Sigmoid colon (tissue), 4 donors: ENCODE data around the gene H3-3A.

Experiments
- CTCF ChIP-seq, 4 experiments: fragments of 450-650 bp in 3 of 4; fragments of 200-600 bp in 1 of 4; IDR thresholded peaks; one replicate each; pipeline ENCODE4 v1.5.1; 2016 to 2019; ENCODE audit warnings: antibody characterized with exemption in 4 of 4, mild to moderate bottlenecking in 3 of 4, moderate library complexity in 2 of 4
- EP300 ChIP-seq, 4 donors: sonication (generic); formaldehyde crosslinking; IDR thresholded peaks; one replicate each; pipeline ENCODE4 v1.6.1; 2017; ENCODE audit warnings: antibody characterized with exemption in 4 of 4
- POLR2A ChIP-seq, 2 donors: fragments of 450-650 bp; IDR thresholded peaks; one replicate each; pipeline ENCODE4 v1.6.1; 2016; ENCODE audit warnings: antibody characterized with exemption in 2 of 2, mild to moderate bottlenecking in 2 of 2, moderate library complexity in 2 of 2
- POLR2AphosphoS5 ChIP-seq, 4 donors: sonication (generic); formaldehyde crosslinking; IDR thresholded peaks; one replicate each; pipeline ENCODE4 v1.6.1; 2017; ENCODE audit warnings: antibody characterized with exemption in 4 of 4

GRCh38 chr1:226094451-226094850, 31.9 kb downstream of the H3-3A start:
- TF ChIP-seq POLR2A (IDR thresholded peaks at IDR 0.05) (no peak), CTCF (IDR thresholded peaks at IDR 0.05) (no peak), POLR2AphosphoS5 (IDR thresholded peaks at IDR 0.05) (no peak), EP300 (IDR thresholded peaks at IDR 0.05) (no peak)
